ENCODE data around the gene U2SURP. TPM values are rescaled to one million over a fixed set of nuclear protein-coding genes. Genes with fewer than 3 reads are reported as not detected.

Gene U2SURP
- total RNA-seq, 4 donors from 2014 or later = 67.4 to 138 (median 78.8) TPM

- no peak for DNase-seq
- Histone ChIP-seq H3K4me3 (peak within 1 kb of the TSS; percentile 29 to 57 (median 49)), H3K4me1 (peaks cover 0 to 7% (median 0%) of the 10 kb centered on the region in 4 donors), H3K27ac (no peak within 1 kb of the TSS), H3K27me3 (peaks cover 0 to 23% of the 10 kb centered on the region in 2 donors), H3K9me3 (no peaks in the 10 kb centered on the region), H3K36me3 (no peaks in the 10 kb centered on the region)
- TF ChIP-seq CTCF (IDR thresholded peaks at IDR 0.05) = no peak
- TF ChIP-seq POLR2A (IDR thresholded peaks at IDR 0.05) = no peak
These were observed 37.6 kb upstream of the U2SURP start, which contains the start of gene PAQR9 for GRCh38 chr3:142963516-142964448. TSS of gene PAQR9 (minus strand) at chr3:142963674. CDS start at chr3:142963336, 338 bp downstream.

GRCh38 chr3:142965581-142965980 is 35.8 kb upstream of the U2SURP start:
- Histone ChIP-seq H3K9me3 (no peaks in the 10 kb centered on the region), H3K4me1 (peaks cover 0 to 7% (median 0%) of the 10 kb centered on the region in 4 donors), H3K4me3 (no peak overlapping the region), H3K27me3 (peaks cover 0 to 23% of the 10 kb centered on the region in 2 donors), H3K27ac (no peak overlapping the region), H3K36me3 (no peaks in the 10 kb centered on the region)
- no peak for DNase-seq
- TF ChIP-seq CTCF (IDR thresholded peaks at IDR 0.05) (no peak), POLR2A (IDR thresholded peaks at IDR 0.05) (no peak)

GRCh38 chr3:142966808-142967207 is 34.6 kb upstream of the U2SURP start:
- no peaks in the 10 kb centered on the region for H3K9me3 ChIP-seq
- DNase-seq = no peak
- no peak overlapping the region for H3K4me3 ChIP-seq
- no peaks in the 10 kb centered on the region for H3K36me3 ChIP-seq
- TF ChIP-seq POLR2A (IDR thresholded peaks at IDR 0.05) = no peak
- no peak for TF ChIP-seq CTCF (IDR thresholded peaks at IDR 0.05)
- peaks cover 0 to 21% of the 10 kb centered on the region in 2 donors for H3K27me3 ChIP-seq
- no peak overlapping the region for H3K27ac ChIP-seq
- peaks cover 0 to 7% (median 0%) of the 10 kb centered on the region in 4 donors for H3K4me1 ChIP-seq

- Histone ChIP-seq H3K4me1 (peaks cover 0 to 7% (median 0%) of the 10 kb centered on the region in 4 donors), H3K4me3 (no peak overlapping the region), H3K36me3 (no peaks in the 10 kb centered on the region), H3K27me3 (peaks cover 0 to 7% of the 10 kb centered on the region in 2 donors), H3K27ac (no peak overlapping the region), H3K9me3 (no peaks in the 10 kb centered on the region)
- no peak for DNase-seq
- no peak for TF ChIP-seq CTCF (IDR thresholded peaks at IDR 0.05)
- TF ChIP-seq POLR2A (IDR thresholded peaks at IDR 0.05) = no peak
These were observed 32.9 kb upstream of the U2SURP start for GRCh38 chr3:142968319-142969025.

GRCh38 chr3:142971431-142971830 is 29.9 kb upstream of the U2SURP start:
- Histone ChIP-seq H3K9me3 (no peaks in the 10 kb centered on the region), H3K27me3 (no peaks in the 10 kb centered on the region), H3K4me1 (no peaks in the 10 kb centered on the region), H3K4me3 (no peak overlapping the region), H3K36me3 (no peaks in the 10 kb centered on the region), H3K27ac (no peak overlapping the region)
- TF ChIP-seq POLR2A (IDR thresholded peaks at IDR 0.05) (no peak), CTCF (IDR thresholded peaks at IDR 0.05) (no peak)
- DNase-seq = no peak

Measured in Peyer's patch (tissue), 4 donors.